Mucosa of descending colon (tissue), 3 donors: ENCODE results near the gene AOC3. TPM values are rescaled to one million over a fixed set of nuclear protein-coding genes. Genes with fewer than 3 reads are reported as not detected.
"Not testable (repeated sequence)": the region's sequence is repeated elsewhere in the genome, so short reads cannot be mapped to it uniquely, and the experiment has no call there.

ENCODE experiments used
- ATAC-seq: fragments of 200-7000 bp; cut with Tn5 transposase; one replicate; pipeline ENCODE4 v1.9.1; 2020; ENCODE audit warnings: mild to moderate bottlenecking, moderate library complexity
- DNase-seq, 3 donors: peaks; one replicate each; pipeline ENCODE4 v3.0.0-alpha.2; 2020
- H3K36me3 ChIP-seq: fragments of 200-600 bp; one replicate; pipeline ENCODE4 v1.8.0; 2021; ENCODE audit warnings: low read depth, mild to moderate bottlenecking
- H3K4me1 ChIP-seq: fragments of 200-600 bp; one replicate; pipeline ENCODE4 v1.8.0; 2021; ENCODE audit warnings: low read depth, mild to moderate bottlenecking
- H3K4me3 ChIP-seq: fragments of 200-600 bp; one replicate; pipeline ENCODE4 v1.8.0; 2021; ENCODE audit warnings: mild to moderate bottlenecking
- H3K9me3 ChIP-seq: fragments of 200-600 bp; one replicate; pipeline ENCODE4 v1.8.0; 2021; ENCODE audit warnings: mild to moderate bottlenecking
- CTCF ChIP-seq: fragments of 200-600 bp; IDR thresholded peaks from one replicate; pipeline ENCODE4 v1.8.0; 2022; ENCODE audit warnings: antibody characterized with exemption, mild to moderate bottlenecking
- intact Hi-C, 2 donors: fragments of 100-400 bp; cut with DNase I in 1 of 2; cut with micrococcal nuclease in 1 of 2; formaldehyde crosslinking; loops; one replicate each; pipeline versions ENCODE4 v1.11.0 to v1.11.1; 2022; cut with DNase I, micrococcal nuclease
- total RNA-seq, 3 donors: library from RNA; stranded (reverse); fragmentation: NEBNext Ultra II Directional in 2 of 3; extraction: Animal tissue kit (Norgen Biotek cat#: 25700) in 2 of 3; gene quantifications; one replicate each; pipeline versions ENCODE4 v1.2.1 to v1.2.4, GENCODE V29; 2021 to 2023
- donor health status: DM: no; HTN: no; CAD: no; lungs with moderate emphysema.
- donor health status: DM: no; HTN: no; CAD: no.
- donor health status: DM: no; HTN: yes; CAD: no.

The AOC3 gene
- total RNA-seq, 3 donors from 2014 or later = 10.6 to 175 (median 25.4) TPM

DNA sequence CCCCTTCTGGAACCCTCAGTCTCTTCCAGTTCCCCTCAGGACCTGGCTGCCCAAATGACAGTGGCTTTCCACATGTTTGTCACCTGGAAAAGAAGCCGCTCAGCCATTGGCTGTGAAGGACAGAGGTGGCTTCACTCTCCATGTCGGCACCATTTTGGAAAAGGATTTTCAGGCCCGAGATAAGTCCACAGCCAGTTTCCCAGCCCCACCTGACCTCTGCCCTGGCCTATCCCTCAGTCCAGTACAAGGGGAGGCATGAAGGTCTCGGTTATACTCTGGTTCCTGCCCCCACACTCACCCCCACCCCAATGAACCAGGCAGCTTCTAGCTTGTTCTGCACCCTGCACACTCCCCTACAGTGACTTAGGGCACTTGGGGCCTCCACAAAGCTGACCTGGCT, 15.2 kb downstream of the AOC3 start:
- Histone ChIP-seq H3K9me3 (peaks cover 7% of the 10 kb centered on the region), H3K4me1 (no peaks in the 10 kb centered on the region), H3K36me3 (no peaks in the 10 kb centered on the region), H3K4me3 (no peak overlapping the region)
- intact Hi-C loops = no loop called here
- DNase-seq = no peak
- ATAC-seq = no peak
- TF ChIP-seq CTCF = no peak

DNA sequence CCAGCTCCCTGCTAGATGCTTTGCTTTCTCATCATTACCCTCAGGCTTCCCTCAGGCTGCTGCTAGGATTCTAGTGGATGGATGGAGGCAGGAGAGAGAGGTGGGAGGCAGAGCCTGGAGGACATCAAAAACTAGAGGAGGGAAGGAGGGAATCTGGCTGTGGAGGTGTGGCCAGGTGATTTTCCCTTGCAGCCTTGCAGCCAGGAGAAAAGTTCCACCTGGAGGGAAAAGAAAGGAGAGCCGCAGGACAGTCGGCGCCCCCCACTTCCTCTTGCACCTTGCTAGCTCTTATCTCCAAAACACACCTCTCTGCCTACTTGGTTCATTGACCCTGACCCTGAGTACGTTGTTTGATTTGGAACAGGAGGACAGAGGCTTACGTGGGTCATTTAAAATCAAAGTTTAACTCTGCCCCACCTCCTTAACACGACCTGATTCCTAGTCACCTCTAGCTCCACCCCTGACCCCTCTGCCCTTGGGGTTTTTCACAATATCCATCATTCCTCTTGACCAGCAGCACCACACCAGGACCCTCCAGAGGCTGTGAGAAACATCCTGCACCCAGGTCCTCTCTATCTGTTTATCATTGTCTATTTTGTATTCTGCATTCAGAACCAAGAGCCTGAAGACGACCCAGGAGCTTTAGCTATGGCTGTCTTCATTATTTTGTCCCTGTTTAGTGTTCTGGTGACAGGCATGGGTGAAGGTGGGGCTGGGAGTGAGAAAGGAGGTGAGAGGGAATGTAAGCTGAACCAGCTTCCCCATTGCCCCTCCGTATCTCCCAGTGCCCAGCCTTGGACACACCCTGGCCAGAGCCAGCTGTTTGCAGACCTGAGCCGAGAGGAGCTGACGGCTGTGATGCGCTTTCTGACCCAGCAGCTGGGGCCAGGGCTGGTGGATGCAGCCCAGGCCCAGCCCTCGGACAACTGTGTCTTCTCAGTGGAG, 15.9 kb downstream of the AOC3 start:
- Histone ChIP-seq H3K36me3 (no peaks in the 10 kb centered on the region), H3K4me1 (no peaks in the 10 kb centered on the region), H3K4me3 (no peak overlapping the region), H3K9me3 (peaks cover 7% of the 10 kb centered on the region)
- ATAC-seq (peak; percentile 47), DNase-seq (no peak)
- intact Hi-C loops = no loop called here
- TF ChIP-seq CTCF = no peak

DNA sequence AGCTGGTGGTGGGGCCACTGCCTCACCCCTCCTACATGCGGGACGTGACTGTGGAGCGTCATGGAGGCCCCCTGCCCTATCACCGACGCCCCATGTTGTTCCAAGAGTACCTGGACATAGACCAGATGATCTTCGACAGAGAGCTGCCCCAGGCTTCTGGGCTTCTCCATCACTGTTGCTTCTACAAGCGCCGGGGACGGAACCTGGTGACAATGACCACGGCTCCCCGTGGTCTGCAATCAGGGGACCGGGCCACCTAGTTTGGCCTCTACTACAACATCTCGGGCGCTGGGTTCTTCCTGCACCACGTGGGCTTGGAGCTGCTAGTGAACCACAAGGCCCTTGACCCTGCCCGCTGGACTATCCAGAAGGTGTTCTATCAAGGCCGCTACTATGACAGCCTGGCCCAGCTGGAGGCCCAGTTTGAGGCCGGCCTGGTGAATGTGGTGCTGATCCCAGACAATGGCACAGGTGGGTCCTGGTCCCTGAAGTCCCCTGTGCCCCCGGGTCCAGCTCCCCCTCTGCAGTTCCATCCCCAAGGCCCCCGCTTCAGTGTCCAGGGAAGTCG, 16.8 kb downstream of the AOC3 start:
- DNase-seq, H3K9me3 ChIP-seq, H3K4me3 ChIP-seq, H3K4me1 ChIP-seq, H3K36me3 ChIP-seq, intact Hi-C loops, ATAC-seq: not testable (repeated sequence)

DNA sequence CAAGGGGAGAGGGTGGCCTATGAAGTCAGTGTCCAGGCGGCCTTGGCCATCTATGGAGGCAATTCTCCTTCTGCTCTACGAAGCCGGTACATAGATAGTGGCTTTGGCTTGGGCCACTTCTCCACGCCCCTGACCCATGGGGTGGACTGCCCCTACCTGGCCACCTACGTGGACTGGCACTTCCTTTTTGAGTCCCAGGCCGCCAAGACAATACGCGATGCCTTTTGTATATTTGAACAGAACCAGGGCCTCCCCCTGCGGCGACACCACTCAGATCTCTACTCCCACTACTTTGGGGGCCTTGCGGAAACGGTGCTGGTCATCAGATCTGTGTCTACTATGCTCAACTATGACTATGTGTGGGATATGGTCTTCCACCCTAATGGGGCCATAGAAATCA, 17.3 kb downstream of the AOC3 start:
- peaks cover 7% of the 10 kb centered on the region for H3K9me3 ChIP-seq
- ATAC-seq (no peak), DNase-seq (no peak)
- TF ChIP-seq CTCF = no peak
- H3K4me1 ChIP-seq = no peaks in the 10 kb centered on the region
- intact Hi-C loops = no loop called here
- H3K36me3 ChIP-seq = no peaks in the 10 kb centered on the region
- H3K4me3 ChIP-seq = no peak overlapping the region

DNA sequence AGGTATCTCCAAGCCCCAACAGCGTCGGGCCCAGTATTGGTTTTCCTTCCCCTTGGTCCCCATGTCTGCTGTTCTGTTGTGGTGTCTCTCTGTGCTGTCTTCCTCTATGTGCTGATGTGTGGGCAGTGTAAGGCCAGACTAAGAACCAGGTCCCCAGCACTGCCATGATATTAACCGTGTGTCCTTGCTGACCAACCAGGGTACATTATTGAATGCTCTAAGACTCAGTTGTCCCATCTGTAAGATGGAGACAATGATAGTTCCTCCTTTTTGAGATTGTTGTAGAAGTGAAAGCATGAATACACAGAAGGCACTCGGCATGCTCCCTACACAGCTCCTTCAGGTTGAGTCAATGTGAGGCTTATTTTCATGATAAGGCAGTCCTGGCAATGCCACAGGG, 20.6 kb downstream of the AOC3 start:
- Histone ChIP-seq H3K4me3 (no peak overlapping the region), H3K9me3 (peaks cover 7% of the 10 kb centered on the region), H3K4me1 (no peaks in the 10 kb centered on the region), H3K36me3 (no peaks in the 10 kb centered on the region)
- intact Hi-C loops = no loop called here
- DNase-seq (no peak), ATAC-seq (no peak)
- TF ChIP-seq CTCF = no peak

DNA sequence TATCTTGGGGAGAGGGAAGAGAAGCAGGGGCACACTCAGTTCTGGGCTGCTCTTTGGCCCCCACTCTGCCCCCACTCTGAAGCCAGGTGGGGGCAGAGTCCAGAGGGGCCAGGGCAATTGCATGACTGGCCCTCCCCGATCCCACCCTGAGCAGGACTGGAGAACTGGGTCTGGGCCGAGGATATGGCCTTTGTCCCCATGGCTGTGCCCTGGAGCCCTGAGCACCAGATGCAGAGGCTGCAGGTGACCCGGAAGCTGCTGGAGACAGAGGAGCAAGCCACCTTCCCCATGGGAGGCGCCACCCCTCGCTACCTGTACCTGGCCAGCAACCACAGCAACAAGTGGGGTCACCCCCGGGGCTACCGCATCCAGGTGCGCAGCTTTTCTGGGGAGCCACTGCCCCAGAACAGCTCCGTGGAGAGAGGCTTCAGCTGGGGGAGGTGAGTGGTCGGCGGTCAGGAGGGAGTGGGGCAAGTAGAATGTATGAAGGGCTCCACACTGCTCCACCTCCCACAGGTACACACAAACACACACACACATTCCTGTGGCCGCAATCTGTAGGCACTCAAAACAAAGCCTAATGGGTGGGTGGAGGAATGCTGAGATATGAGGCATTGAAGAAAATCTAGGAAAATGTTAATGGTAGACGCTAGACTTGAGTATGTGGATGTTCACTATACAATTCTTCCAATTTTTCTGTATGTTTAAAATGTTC, 21.4 kb downstream of the AOC3 start:
- peaks cover 7% of the 10 kb centered on the region for H3K9me3 ChIP-seq
- intact Hi-C loops = no loop called here
- ATAC-seq (no peak), DNase-seq (peak in 1 of 3 donors; percentile 11)
- H3K36me3 ChIP-seq = no peaks in the 10 kb centered on the region
- no peak overlapping the region for H3K4me3 ChIP-seq
- no peaks in the 10 kb centered on the region for H3K4me1 ChIP-seq
- TF ChIP-seq CTCF = no peak
